ENCODE data around the gene SMAGP.
"Not testable (repeated sequence)": the region's sequence is repeated elsewhere in the genome, so short reads cannot be mapped to it uniquely, and the experiment has no call there.

SMAGP gene

DNA sequence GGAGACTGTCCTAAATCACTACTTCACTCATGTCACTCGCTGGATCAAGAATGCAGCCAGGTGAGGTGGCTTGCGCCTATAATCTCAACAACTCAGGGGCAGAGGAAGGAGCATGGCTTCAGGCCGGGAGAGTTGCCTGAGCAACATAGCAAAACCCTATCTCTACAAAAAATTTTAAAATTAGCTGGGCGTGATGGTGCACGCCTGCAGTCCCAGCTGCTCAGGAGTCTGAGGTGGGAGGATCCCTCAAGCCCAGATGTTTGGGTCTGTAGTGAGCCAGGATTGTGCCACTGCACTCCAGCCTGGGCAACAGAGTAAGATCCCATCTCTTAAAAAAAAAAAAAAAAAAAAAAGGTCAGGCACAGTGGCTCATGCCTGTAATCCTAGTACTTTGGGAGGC, 5.9 kb downstream of the SMAGP start:
- no peaks in the 10 kb centered on the region for H4K20me1 ChIP-seq
- no peak overlapping the region for H3K4me3 ChIP-seq
- no peak overlapping the region for H3K9ac ChIP-seq
- no peak overlapping the region for H3K27ac ChIP-seq
- no peak for TF ChIP-seq Cebpa-rat (IDR thresholded peaks at IDR 0.05)
- peaks cover 12% of the 10 kb centered on the region for H3K4me1 ChIP-seq
- H3K9me3 ChIP-seq: no peaks in the 10 kb centered on the region
- no peak overlapping the region for H3K4me2 ChIP-seq
- no peaks in the 10 kb centered on the region for H3K36me3 ChIP-seq
- no peaks in the 10 kb centered on the region for H3K27me3 ChIP-seq

DNA sequence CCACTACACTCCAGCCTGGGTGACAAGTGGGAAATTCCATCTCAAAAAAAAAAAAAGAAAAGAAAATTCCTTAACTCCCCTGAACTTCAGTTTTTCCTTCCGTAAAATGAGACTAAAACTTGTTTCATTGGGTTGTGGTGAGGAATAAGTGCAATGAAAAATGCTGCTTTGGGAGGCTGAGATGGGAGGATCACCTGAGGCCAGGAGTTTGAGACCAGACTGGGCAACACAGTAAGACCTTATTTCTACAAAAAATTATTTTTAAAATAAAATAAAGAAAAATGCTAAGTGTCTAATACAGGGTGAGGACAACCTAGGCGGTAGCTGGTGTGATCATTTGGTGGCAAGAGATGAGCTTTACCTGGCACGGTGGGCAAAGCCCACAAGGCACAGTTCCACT, 6.9 kb downstream of the SMAGP start:
- Histone ChIP-seq H3K4me1 (0 out of 2 replicates have a peak, but pooled peaks cover 3% of the 10 kb centered on the region), H3K27me3 (no peaks in the 10 kb centered on the region), H3K9me3 (no peaks in the 10 kb centered on the region), H4K20me1 (no peaks in the 10 kb centered on the region), H3K27ac (no peak overlapping the region), H3K4me3 (no peak overlapping the region), H3K9ac (no peak overlapping the region), H3K4me2 (no peak overlapping the region), H3K36me3 (no peaks in the 10 kb centered on the region)
- TF ChIP-seq Cebpa-rat (IDR thresholded peaks at IDR 0.05): no peak

DNA sequence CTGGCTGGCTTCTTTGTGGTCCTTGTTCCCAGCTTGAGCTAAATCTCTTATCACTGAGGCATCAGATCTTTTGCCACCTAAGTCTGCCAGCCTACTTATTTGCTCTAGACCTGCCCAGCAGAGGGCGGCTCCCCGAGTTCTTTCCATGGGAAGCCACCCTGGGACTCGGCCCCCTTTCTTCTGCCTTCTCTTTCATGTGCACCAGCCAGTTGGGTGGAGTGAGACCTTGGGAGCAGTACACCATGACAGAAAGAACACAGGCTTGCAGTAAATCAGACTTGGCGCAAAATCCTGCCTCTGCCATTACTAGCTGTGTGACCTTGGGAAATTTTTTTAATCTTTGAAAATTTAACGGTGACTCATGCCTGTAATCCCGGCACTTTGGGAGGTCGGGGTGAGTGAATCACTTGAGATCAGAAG, 7.4 kb downstream of the SMAGP start:
- TF ChIP-seq Cebpa-rat (IDR thresholded peaks at IDR 0.05): no peak
- no peak overlapping the region for H3K4me2 ChIP-seq
- no peaks in the 10 kb centered on the region for H3K36me3 ChIP-seq
- H3K4me1 ChIP-seq: 0 out of 2 replicates have a peak, but pooled peaks cover 3% of the 10 kb centered on the region
- H3K9me3 ChIP-seq: no peaks in the 10 kb centered on the region
- H3K9ac ChIP-seq: no peak overlapping the region
- no peak overlapping the region for H3K27ac ChIP-seq
- H4K20me1 ChIP-seq: no peaks in the 10 kb centered on the region
- H3K27me3 ChIP-seq: no peaks in the 10 kb centered on the region
- no peak overlapping the region for H3K4me3 ChIP-seq

DNA sequence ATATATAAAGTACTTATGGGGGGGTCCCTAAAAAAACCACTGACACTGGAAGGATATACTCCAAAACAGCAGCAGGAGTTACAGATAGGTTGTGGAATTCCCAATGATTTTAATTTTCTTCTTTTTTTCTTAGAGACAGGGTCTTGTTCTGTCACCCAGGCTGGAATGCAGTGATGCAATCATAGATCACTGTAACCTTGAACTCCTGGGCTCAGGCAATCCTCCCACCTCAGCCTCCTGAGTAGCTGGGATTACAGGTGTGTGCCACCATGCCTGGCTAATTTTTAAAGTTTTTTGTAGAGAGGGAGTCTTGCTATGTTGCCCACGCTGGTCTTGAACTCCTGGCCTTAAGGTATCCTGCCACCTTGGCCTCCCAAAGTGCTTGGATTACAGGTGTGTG, 10.6 kb downstream of the SMAGP start:
- H4K20me1 ChIP-seq, H3K36me3 ChIP-seq, H3K4me3 ChIP-seq, H3K27ac ChIP-seq, H3K9me3 ChIP-seq, H3K4me1 ChIP-seq, H3K4me2 ChIP-seq, H3K27me3 ChIP-seq, H3K9ac ChIP-seq: not testable (repeated sequence)

DNA sequence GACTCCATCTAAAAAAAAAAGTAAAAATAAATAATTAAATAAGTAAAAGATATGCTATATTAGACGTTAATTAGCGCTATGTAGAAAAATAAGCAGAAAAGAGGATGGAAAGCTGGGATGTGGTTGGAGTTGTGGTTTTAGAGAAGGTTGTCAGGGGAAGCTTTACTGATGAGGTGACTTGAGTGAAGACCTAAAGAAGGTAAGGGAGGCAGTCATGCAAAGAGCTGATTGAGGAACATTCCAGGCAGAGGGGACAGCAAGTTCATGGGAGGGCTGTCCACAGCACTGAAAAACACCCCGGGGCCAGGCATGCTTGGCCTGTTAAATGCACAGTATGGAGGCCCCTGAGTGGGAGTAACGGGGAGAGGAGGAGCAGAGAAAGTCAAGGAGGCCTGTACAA, 15.7 kb downstream of the SMAGP start:
- Histone ChIP-seq H3K9ac (no peak overlapping the region), H3K9me3 (no peaks in the 10 kb centered on the region), H3K27me3 (no peaks in the 10 kb centered on the region), H4K20me1 (no peaks in the 10 kb centered on the region), H3K4me1 (peaks cover 7% of the 10 kb centered on the region; the same call in 1 of the 2 replicates), H3K4me3 (no peak overlapping the region), H3K36me3 (no peaks in the 10 kb centered on the region), H3K27ac (no peak overlapping the region), H3K4me2 (peak overlapping the region; percentile 21; the same call in 1 of the 2 replicates)
- no peak for TF ChIP-seq Cebpa-rat (IDR thresholded peaks at IDR 0.05)

DNA sequence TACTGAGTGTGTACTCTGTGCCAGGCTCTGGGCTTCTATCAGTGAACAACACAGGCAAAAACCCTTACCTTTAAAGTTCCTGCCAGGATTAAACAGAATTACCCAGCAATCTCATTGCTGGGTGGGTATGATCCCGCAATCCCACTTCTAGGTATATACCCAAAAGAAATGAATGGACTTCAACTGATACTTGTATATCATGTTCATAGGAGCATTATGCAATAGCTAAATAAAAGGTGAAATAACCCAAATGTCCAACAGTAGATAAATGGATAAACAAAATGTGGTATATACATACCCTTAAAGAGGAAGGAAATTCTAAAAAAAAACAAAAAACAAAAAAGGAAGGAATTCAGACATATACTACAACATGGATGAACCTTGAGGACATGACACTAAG, 16.9 kb downstream of the SMAGP start:
- TF ChIP-seq Cebpa-rat (IDR thresholded peaks at IDR 0.05): no peak
- H4K20me1 ChIP-seq: no peaks in the 10 kb centered on the region
- no peaks in the 10 kb centered on the region for H3K9me3 ChIP-seq
- no peaks in the 10 kb centered on the region for H3K27me3 ChIP-seq
- no peak overlapping the region for H3K4me2 ChIP-seq
- no peak overlapping the region for H3K9ac ChIP-seq
- no peaks in the 10 kb centered on the region for H3K36me3 ChIP-seq
- H3K4me1 ChIP-seq: peaks cover 12% of the 10 kb centered on the region; the same call in 1 of the 2 replicates
- no peak overlapping the region for H3K27ac ChIP-seq
- H3K4me3 ChIP-seq: no peak overlapping the region

DNA sequence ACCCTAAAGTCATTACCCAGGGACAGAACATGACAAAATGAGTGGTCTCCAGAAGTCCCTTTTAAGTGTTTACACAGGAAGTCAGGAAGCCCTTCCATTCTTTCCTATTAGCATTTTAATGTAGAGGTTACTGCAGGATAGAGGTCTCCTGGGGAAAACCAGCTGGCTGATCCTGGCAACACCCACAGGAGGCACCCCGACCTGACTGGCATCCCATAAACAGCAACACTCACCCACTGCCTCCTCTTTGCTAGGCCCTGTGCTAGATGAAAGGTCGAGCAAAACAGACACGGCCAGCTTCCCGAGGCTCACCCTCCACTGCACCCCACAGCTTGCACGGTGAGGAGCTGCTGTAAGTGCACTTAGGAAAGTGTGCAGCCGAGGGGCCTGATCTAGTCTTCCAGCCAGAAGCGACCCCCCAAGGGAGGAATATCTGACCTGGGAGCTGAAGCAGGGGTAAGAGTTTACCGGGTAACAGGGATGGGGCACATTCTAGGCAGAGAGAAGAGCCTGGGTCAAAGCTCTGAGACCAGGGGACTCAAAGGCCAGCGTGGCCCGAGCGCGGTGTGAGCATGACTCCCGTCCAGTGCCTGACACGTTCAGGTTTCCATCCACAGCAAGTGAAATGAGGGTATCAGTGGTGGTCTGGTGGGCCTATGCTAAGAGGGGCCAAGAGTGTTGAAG, 22.6 kb downstream of the SMAGP start:
- peak overlapping the region; percentile 45; the same call in 1 of the 2 replicates for H3K27ac ChIP-seq

DNA sequence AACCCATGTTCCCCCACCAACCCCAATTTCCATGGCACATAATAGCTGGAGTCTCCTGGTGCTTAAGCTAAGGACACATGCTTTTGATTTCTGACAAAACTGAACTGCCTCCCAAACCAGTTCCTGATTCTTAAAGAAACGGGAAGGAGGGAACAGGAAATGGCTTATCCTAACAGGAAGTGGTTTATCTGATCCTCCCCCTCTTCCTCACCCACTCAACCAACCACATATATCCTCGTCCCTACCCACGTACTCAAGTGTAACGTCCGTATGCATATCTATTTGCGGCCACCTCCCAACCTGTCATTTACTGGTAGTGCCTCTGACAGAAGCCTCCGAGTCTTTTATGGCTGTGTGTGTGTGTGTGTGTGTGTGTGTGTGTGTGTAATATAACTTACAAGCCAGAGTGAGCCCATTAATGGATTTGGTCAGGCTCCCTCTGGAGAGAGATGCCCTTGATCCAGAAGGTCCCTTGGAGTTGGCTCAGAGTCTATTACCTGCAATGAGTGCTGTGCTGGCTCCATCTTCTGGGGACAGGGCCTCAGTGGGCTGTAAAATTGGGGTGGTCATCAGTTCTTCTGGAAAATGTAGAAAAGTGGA, 23.9 kb downstream of the SMAGP start:
- H3K27ac ChIP-seq: peak overlapping the region; percentile 2; the same call in 1 of the 2 replicates
- no peak overlapping the region for H3K4me3 ChIP-seq
- H3K36me3 ChIP-seq: peaks cover 42% of the 10 kb centered on the region

More for the DNA sequence above, 22.6 kb downstream of the SMAGP start:
- no peaks in the 10 kb centered on the region for H3K27me3 ChIP-seq
- H3K9me3 ChIP-seq: no peaks in the 10 kb centered on the region
- H3K4me2 ChIP-seq: peak overlapping the region; percentile 74
- H3K36me3 ChIP-seq: peaks cover 29% of the 10 kb centered on the region
- no peak for TF ChIP-seq Cebpa-rat (IDR thresholded peaks at IDR 0.05)
- no peak overlapping the region for H3K9ac ChIP-seq
- H3K4me3 ChIP-seq: no peak overlapping the region
- peaks cover 35% of the 10 kb centered on the region for H3K4me1 ChIP-seq
- peaks cover 12% of the 10 kb centered on the region; the same call in 1 of the 2 replicates for H4K20me1 ChIP-seq

DNA sequence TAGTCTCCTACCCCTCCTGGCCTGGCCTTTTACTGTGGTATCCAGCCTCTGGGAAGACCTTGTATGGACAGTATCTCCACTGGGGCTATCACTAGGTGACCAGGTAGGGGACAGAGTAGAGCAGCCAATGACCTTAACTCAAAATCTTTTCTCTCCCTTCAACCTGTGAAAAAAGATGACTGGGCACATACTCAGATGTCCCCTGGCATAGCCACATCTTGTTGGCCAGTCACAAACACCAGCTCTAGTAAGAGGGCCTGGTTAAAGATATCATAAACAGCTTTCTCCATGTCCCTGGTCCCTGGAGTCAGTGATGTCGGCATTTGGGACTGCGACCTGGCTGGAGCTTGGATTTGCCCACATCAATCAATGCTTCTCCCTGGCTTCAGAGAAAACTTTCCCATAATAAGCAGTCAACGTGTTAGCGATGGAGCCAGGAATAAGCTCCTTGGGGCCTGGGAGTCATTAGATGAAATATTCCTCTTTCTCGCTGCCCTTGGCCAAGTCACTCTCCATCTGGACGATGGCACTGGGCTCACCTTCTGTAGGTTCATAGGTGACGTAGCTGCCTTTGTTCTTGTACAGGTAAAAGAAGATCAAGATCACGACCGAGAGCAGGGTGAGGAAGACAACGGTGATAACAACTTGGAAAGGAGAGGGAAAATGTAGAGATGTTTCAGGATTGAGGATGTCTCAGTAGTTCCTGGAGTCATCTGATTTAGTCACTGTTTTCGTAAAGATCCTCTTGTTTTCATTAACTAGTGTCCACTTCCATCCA, 24.6 kb downstream of the SMAGP start:
- Histone ChIP-seq H3K9me3 (no peaks in the 10 kb centered on the region), H3K27ac (peak overlapping the region; percentile 2; the same call in 1 of the 2 replicates), H3K36me3 (peaks cover 49% of the 10 kb centered on the region), H3K4me1 (peaks cover 37% of the 10 kb centered on the region), H3K9ac (no peak overlapping the region), H4K20me1 (peaks cover 27% of the 10 kb centered on the region; the same call in 1 of the 2 replicates), H3K27me3 (no peaks in the 10 kb centered on the region), H3K4me3 (no peak overlapping the region), H3K4me2 (peak overlapping the region; percentile 74)
- TF ChIP-seq Cebpa-rat (IDR thresholded peaks at IDR 0.05): no peak

More for the DNA sequence above, 23.9 kb downstream of the SMAGP start:
- TF ChIP-seq Cebpa-rat (IDR thresholded peaks at IDR 0.05): no peak
- Histone ChIP-seq H3K4me1 (peaks cover 35% of the 10 kb centered on the region), H3K27me3 (no peaks in the 10 kb centered on the region), H3K4me2 (peak overlapping the region; percentile 74), H3K9ac (no peak overlapping the region), H4K20me1 (peaks cover 23% of the 10 kb centered on the region; the same call in 1 of the 2 replicates), H3K9me3 (no peaks in the 10 kb centered on the region)

DNA sequence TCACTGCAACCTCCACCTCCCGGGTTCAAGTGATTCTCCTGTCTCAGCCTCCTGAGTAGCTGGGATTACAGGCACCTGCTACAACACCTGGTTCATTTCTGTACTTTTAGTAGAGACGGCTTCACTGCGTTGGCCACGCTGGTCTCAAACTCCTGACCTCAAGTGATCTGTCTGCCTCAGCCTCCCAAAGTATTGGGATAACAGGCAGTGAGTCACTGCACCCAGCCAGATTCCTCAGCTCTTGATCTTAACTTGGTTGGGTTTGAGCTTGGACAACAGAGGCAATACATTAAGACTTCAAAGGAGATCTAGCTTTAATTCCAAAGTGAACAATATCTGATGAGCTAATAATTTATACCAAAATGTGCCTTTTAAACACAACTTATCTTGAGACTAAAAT, 25.9 kb downstream of the SMAGP start:
- Histone ChIP-seq H3K27ac (no peak overlapping the region), H3K36me3 (peaks cover 57% of the 10 kb centered on the region)

More for the DNA sequence above, 25.9 kb downstream of the SMAGP start:
- Histone ChIP-seq H3K4me2 (no peak overlapping the region), H4K20me1 (peaks cover 41% of the 10 kb centered on the region), H3K27me3 (no peaks in the 10 kb centered on the region), H3K9ac (no peak overlapping the region), H3K9me3 (no peaks in the 10 kb centered on the region), H3K4me3 (no peak overlapping the region), H3K4me1 (peaks cover 49% of the 10 kb centered on the region)
- TF ChIP-seq Cebpa-rat (IDR thresholded peaks at IDR 0.05): no peak

Data from BLaER1 (cell line).